ENCODE measurements around the gene STYK1.

STYK1 gene

DNA sequence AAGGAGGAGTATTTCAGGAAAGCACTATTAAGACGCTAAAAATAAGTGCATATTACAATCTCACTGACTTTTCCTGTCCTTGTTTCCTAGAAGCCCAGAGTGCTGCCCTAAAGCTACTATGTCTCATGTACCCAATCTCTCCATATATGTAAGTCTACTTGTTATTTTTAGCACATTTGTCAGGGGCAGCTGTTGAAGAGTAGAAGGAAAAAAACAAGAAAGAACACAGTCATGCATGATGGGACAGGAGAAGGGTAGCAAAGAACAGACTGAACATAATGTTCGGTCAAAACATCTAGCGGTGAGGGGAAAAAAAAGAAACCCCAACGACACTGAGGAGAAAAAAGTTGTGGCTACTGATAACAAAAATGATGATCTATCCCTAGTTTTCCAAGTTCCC lies 35.0 kb upstream of the STYK1 start:
- H3K36me3 ChIP-seq (ENCODE audit: insufficient read depth, low read length) = peaks cover 64% of the 10 kb centered on the region; the same call in 1 of the 2 replicates
- TF ChIP-seq, protein P1, sequence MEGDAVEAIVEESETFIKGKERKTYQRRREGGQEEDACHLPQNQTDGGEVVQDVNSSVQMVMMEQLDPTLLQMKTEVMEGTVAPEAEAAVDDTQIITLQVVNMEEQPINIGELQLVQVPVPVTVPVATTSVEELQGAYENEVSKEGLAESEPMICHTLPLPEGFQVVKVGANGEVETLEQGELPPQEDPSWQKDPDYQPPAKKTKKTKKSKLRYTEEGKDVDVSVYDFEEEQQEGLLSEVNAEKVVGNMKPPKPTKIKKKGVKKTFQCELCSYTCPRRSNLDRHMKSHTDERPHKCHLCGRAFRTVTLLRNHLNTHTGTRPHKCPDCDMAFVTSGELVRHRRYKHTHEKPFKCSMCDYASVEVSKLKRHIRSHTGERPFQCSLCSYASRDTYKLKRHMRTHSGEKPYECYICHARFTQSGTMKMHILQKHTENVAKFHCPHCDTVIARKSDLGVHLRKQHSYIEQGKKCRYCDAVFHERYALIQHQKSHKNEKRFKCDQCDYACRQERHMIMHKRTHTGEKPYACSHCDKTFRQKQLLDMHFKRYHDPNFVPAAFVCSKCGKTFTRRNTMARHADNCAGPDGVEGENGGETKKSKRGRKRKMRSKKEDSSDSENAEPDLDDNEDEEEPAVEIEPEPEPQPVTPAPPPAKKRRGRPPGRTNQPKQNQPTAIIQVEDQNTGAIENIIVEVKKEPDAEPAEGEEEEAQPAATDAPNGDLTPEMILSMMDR (conservative IDR thresholded peaks at IDR 0.05; ENCODE audit: low read length) = no peak
- no peak for TF ChIP-seq EZH2phosphoT487 (IDR thresholded peaks at IDR 0.05; ENCODE audit: borderline replicate concordance)
- no peaks in the 10 kb centered on the region for H3K9me2 ChIP-seq (replicated peaks; ENCODE audit: low read depth, low read length)
- H4K20me1 ChIP-seq (ENCODE audit: insufficient read depth, low read length, poor library complexity, severe bottlenecking) = no peaks in the 10 kb centered on the region
- no peak overlapping the region for H2AFZ ChIP-seq (ENCODE audit: low read length)
- no peaks in the 10 kb centered on the region for H3K9me3 ChIP-seq (ENCODE audit: insufficient read depth, low read depth, low read length)
- H3K9ac ChIP-seq (ENCODE audit: low read depth, low read length, poor library complexity, severe bottlenecking) = no peak overlapping the region
- no peaks in the 10 kb centered on the region for H3F3A ChIP-seq (ENCODE audit: low read depth)
- H3K4me3 ChIP-seq (ENCODE audit: low read length, poor library complexity, severe bottlenecking) = no peak overlapping the region
- peaks cover 8% of the 10 kb centered on the region; the same call in 1 of the 2 replicates for H3K79me2 ChIP-seq (ENCODE audit: insufficient read depth, low read length)
- H3K27me3 ChIP-seq (ENCODE audit: insufficient read depth, low read length, poor library complexity, severe bottlenecking) = no peaks in the 10 kb centered on the region
- peaks cover 4% of the 10 kb centered on the region for H3K4me1 ChIP-seq (ENCODE audit: insufficient read depth, low read length, poor library complexity, severe bottlenecking)
- no peak overlapping the region for H3K4me2 ChIP-seq (ENCODE audit: low read depth, low read length, poor library complexity, severe bottlenecking)

DNA sequence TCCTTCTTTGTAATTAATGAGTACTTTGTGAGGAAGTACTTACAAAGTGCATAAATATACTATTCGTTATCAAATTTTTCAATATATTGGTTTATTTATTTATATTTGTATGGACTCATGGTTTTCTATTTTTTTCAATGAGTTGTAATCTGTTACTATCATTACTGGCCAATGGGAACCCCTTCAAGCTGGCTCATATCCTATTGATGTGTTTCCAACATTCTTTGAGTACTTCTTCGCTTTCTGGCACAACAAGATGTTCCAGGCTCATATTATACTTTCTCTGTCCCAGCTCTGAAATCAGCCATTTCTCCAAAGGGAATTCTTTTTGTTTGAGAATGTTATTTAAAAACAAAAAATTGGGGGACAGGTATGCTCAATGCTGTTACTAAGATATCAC lies 31.8 kb upstream of the STYK1 start:
- peaks cover 8% of the 10 kb centered on the region; the same call in 1 of the 2 replicates for H3K79me2 ChIP-seq (ENCODE audit: insufficient read depth, low read length)
- H3K4me1 ChIP-seq (ENCODE audit: insufficient read depth, low read length, poor library complexity, severe bottlenecking) = no peaks in the 10 kb centered on the region
- H3K4me2 ChIP-seq (ENCODE audit: low read depth, low read length, poor library complexity, severe bottlenecking) = no peak overlapping the region
- no peaks in the 10 kb centered on the region for H3K27me3 ChIP-seq (ENCODE audit: insufficient read depth, low read length, poor library complexity, severe bottlenecking)
- H4K20me1 ChIP-seq (ENCODE audit: insufficient read depth, low read length, poor library complexity, severe bottlenecking) = no peaks in the 10 kb centered on the region
- H3K4me3 ChIP-seq (ENCODE audit: low read length, poor library complexity, severe bottlenecking) = no peak overlapping the region
- no peaks in the 10 kb centered on the region for H3F3A ChIP-seq (ENCODE audit: low read depth)
- peaks cover 73% of the 10 kb centered on the region; the same call in 1 of the 2 replicates for H3K36me3 ChIP-seq (ENCODE audit: insufficient read depth, low read length)
- TF ChIP-seq, protein P1 (conservative IDR thresholded peaks at IDR 0.05; ENCODE audit: low read length) = no peak
- TF ChIP-seq EZH2phosphoT487 (IDR thresholded peaks at IDR 0.05; ENCODE audit: borderline replicate concordance) = no peak
- H2AFZ ChIP-seq (ENCODE audit: low read length) = no peak overlapping the region
- no peak overlapping the region for H3K9ac ChIP-seq (ENCODE audit: low read depth, low read length, poor library complexity, severe bottlenecking)
- H3K9me3 ChIP-seq (ENCODE audit: insufficient read depth, low read depth, low read length) = no peaks in the 10 kb centered on the region
- H3K9me2 ChIP-seq (replicated peaks; ENCODE audit: low read depth, low read length) = no peaks in the 10 kb centered on the region

DNA sequence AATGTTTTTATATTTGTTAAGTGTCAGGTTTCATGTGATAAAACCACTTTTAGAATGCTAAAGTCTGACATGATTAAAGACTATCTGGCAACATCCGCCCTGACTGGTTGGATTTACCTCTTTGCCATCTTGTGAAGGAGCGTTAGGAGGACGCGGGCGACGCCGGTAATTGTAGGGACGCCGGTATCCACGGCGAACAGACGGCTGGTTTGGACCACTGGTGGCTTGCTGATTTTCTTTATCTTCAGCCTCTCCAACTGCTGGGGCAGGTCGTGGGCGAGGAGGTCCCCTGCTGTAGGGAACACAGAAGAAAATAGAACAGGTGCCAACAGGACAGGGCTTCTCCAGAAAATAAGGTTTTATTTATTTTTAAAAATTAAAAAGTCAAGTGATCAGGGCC lies 28.0 kb upstream of the STYK1 start:
- Histone ChIP-seq H3K4me1 (ENCODE audit: insufficient read depth, low read length, poor library complexity, severe bottlenecking) (no peaks in the 10 kb centered on the region), H3K27me3 (ENCODE audit: insufficient read depth, low read length, poor library complexity, severe bottlenecking) (no peaks in the 10 kb centered on the region), H3K36me3 (ENCODE audit: insufficient read depth, low read length) (peaks cover 74% of the 10 kb centered on the region; the same call in 1 of the 2 replicates), H3K4me3 (ENCODE audit: low read length, poor library complexity, severe bottlenecking) (no peak overlapping the region), H4K20me1 (ENCODE audit: insufficient read depth, low read length, poor library complexity, severe bottlenecking) (no peaks in the 10 kb centered on the region), H3F3A (ENCODE audit: low read depth) (no peaks in the 10 kb centered on the region), H2AFZ (ENCODE audit: low read length) (no peak overlapping the region), H3K4me2 (ENCODE audit: low read depth, low read length, poor library complexity, severe bottlenecking) (no peak overlapping the region), H3K9ac (ENCODE audit: low read depth, low read length, poor library complexity, severe bottlenecking) (no peak overlapping the region), H3K9me3 (ENCODE audit: insufficient read depth, low read depth, low read length) (no peaks in the 10 kb centered on the region), H3K9me2 (replicated peaks; ENCODE audit: low read depth, low read length) (no peaks in the 10 kb centered on the region), H3K79me2 (ENCODE audit: insufficient read depth, low read length) (no peaks in the 10 kb centered on the region)
- TF ChIP-seq, protein P1 (conservative IDR thresholded peaks at IDR 0.05; ENCODE audit: low read length) = no peak

Measured in Loucy (cell line).